Mesendoderm (in vitro differentiated cells): ENCODE measurements around the gene VAT1.

Source experiments
- DNase-seq: peaks from one replicate; pipeline ENCODE4 v3.0.0; 2013
- H2AK5ac ChIP-seq: 2 replicates; pipeline ENCODE4 v1.6.1; 2013; ENCODE audit warnings: low read length, inconsistent platforms
- H2BK120ac ChIP-seq: 2 replicates; pipeline ENCODE4 v1.6.1; 2013; ENCODE audit warnings: low read depth, mild to moderate bottlenecking, low read length, moderate library complexity, mixed read lengths
- H2BK15ac ChIP-seq: replicated peaks from 2 replicates; pipeline ENCODE4 v1.6.1; 2013; ENCODE audit warnings: low read depth, mild to moderate bottlenecking, moderate library complexity
- H2BK5ac ChIP-seq: 2 replicates; pipeline ENCODE4 v1.6.1; 2013; ENCODE audit warnings: low read length, inconsistent platforms
- H3K18ac ChIP-seq: 2 replicates; pipeline ENCODE4 v1.6.1; 2013; ENCODE audit warnings: mild to moderate bottlenecking, low read length, mixed read lengths
- H3K23ac ChIP-seq: one replicate; pipeline ENCODE4 v1.6.1; 2013; ENCODE audit warnings: low read length
- H3K27ac ChIP-seq: 2 replicates; pipeline ENCODE4 v1.5.1; 2013; ENCODE audit warnings: low read depth, mild to moderate bottlenecking, inconsistent platforms, low read length, moderate library complexity
- H3K27me3 ChIP-seq: 2 replicates; pipeline ENCODE4 v1.6.1; 2013; ENCODE audit warnings: low read length, control low read depth, mild to moderate bottlenecking, inconsistent platforms; ENCODE audit not compliant: insufficient read depth, poor library complexity
- H3K36me3 ChIP-seq: 2 replicates; pipeline ENCODE4 v1.6.1; 2013; ENCODE audit warnings: low read length, inconsistent platforms; ENCODE audit not compliant: control insufficient read depth, insufficient read depth
- H3K4ac ChIP-seq: one replicate; pipeline ENCODE4 v1.6.1; 2013; ENCODE audit warnings: low read depth, mild to moderate bottlenecking, low read length, moderate library complexity
- H3K4me1 ChIP-seq: 2 replicates; pipeline ENCODE4 v1.6.1; 2013; ENCODE audit warnings: low read depth, low read length, inconsistent platforms; ENCODE audit not compliant: control insufficient read depth
- H3K4me2 ChIP-seq: 2 replicates; pipeline ENCODE4 v1.6.1; 2013; ENCODE audit warnings: low read length
- H3K4me3 ChIP-seq: 2 replicates; pipeline ENCODE4 v1.5.1; 2013; ENCODE audit warnings: mild to moderate bottlenecking, low read length
- H3K56ac ChIP-seq: one replicate; pipeline ENCODE4 v1.6.1; 2013; ENCODE audit warnings: low read length
- H3K79me1 ChIP-seq: 2 replicates; pipeline ENCODE4 v1.6.1; 2013; ENCODE audit warnings: low read length, inconsistent platforms
- H3K79me2 ChIP-seq: 2 replicates; pipeline ENCODE4 v1.6.1; 2013; ENCODE audit warnings: mild to moderate bottlenecking, low read length; ENCODE audit not compliant: control insufficient read depth, insufficient read depth
- H3K9ac ChIP-seq: 2 replicates; pipeline ENCODE4 v1.6.1; 2013; ENCODE audit warnings: low read length, inconsistent platforms
- H4K5ac ChIP-seq: one replicate; pipeline ENCODE4 v1.6.1; 2013; ENCODE audit warnings: low read length
- H4K8ac ChIP-seq: one replicate; pipeline ENCODE4 v1.6.1; 2013; ENCODE audit warnings: low read depth, mild to moderate bottlenecking, control low read depth, low read length, moderate library complexity
- WGBS: extraction: QIAGEN DNeasy Blood & Tissue Kit; methylation state at CpG from one replicate; pipeline ENCODE4 v1.1.7; 2013; ENCODE audit warnings: low lambda C conversion rate, missing lambda C conversion rate; ENCODE audit not compliant: insufficient coverage; ENCODE audit errors: extremely low coverage; 5-methylcytosine and 5-hydroxymethylcytosine counted together

The VAT1 gene

DNA sequence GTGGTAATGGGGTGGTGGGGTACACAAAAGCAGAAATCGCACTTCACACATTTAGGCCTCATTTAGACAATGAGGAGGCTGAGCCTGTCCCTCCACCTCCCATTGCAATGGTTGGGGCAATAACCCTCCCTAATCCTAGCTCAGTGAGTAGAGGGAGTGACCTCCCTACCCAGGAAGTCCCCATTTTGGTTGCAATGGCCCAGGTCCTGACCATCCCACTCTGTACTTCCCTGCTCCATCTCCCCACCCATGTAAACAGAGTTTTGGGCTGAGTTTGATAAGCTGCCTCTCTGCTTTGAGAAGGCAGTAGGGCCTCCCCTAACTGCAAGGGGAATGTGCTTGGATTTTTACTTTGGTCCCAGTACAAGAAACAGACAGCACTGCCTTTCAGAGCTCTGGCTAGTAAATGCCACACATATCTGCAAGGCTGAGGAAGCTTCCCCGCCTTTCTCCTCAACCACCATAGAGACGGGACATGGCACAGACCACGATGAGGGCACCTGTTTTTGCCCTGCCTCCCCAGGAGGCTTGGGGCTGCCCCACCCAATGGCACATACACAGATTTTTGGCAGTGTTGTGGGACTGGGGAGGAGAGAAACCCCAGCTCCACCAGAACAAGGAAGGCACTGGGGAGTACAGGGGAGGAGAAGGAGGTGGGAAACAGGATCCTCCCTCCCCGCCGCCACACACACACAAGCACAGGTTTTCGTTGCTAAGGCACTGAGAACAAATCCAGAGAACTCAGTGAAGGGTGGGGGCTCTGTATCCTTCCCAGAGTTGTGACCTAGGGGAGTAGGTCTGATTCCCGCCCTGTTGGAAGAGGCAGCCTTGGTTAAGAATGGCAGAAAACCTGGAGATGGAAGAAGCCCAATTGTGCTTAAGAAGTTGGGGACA, 7.3 kb downstream of the VAT1 start:
- Histone ChIP-seq H4K5ac (no peak overlapping the region), H3K36me3 (peaks cover 5% of the 10 kb centered on the region), H2AK5ac (no peak overlapping the region), H3K4me3 (no peak overlapping the region), H2BK120ac (no peak overlapping the region), H2BK5ac (no peak overlapping the region), H3K56ac (no peak overlapping the region), H3K27ac (no peak overlapping the region), H2BK15ac (no peak overlapping the region), H3K27me3 (no peaks in the 10 kb centered on the region), H3K4me1 (peaks cover 4% of the 10 kb centered on the region), H4K8ac (no peak overlapping the region), H3K4ac (no peak overlapping the region), H3K79me1 (peaks cover 13% of the 10 kb centered on the region), H3K4me2 (no peak overlapping the region), H3K79me2 (peaks cover 12% of the 10 kb centered on the region), H3K18ac (no peak overlapping the region), H3K9ac (no peak overlapping the region), H3K23ac (peak overlapping the region; percentile 60)
- no peak for DNase-seq
- no CpG with 5 or more reads among the region's 8 CpGs for WGBS

DNA sequence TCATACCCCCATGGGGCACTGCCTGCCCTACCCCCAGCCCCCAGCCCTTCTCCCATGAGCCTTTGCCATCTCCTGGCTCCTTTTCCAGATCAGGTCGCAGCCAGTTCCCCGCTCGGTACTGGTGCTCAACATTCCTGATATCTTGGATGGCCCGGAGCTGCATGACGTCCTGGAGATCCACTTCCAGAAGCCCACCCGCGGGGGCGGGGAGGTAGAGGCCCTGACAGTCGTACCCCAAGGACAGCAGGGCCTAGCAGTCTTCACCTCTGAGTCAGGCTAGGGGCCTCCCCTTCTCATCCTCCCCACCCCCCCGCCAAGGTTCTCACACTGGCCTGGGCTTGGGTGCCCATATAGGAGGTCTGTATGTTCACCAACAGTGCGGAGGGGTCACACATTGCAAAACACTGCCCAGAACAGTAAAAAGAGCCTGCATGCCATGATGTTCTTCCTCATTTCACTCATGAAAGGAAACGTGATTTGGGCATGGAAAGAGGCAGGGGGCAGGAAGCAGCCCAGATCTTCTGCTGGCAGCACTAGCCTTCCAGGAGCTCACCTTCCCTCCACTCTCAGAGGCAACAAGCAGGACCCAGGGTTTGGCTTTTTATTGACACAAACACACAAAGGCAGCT, 8.1 kb downstream of the VAT1 start:
- Histone ChIP-seq H3K4me1 (no peaks in the 10 kb centered on the region), H3K79me2 (peaks cover 6% of the 10 kb centered on the region), H3K56ac (no peak overlapping the region), H4K8ac (no peak overlapping the region), H2AK5ac (no peak overlapping the region), H3K36me3 (peaks cover 3% of the 10 kb centered on the region), H2BK15ac (no peak overlapping the region), H3K27ac (no peak overlapping the region), H3K4me3 (no peak overlapping the region), H3K79me1 (peaks cover 7% of the 10 kb centered on the region), H2BK120ac (no peak overlapping the region), H3K4me2 (no peak overlapping the region), H4K5ac (no peak overlapping the region), H3K18ac (no peak overlapping the region), H3K4ac (no peak overlapping the region), H3K23ac (no peak overlapping the region), H3K9ac (no peak overlapping the region), H3K27me3 (no peaks in the 10 kb centered on the region), H2BK5ac (no peak overlapping the region)
- no peak for DNase-seq
- no CpG with 5 or more reads among the region's 12 CpGs for WGBS

DNA sequence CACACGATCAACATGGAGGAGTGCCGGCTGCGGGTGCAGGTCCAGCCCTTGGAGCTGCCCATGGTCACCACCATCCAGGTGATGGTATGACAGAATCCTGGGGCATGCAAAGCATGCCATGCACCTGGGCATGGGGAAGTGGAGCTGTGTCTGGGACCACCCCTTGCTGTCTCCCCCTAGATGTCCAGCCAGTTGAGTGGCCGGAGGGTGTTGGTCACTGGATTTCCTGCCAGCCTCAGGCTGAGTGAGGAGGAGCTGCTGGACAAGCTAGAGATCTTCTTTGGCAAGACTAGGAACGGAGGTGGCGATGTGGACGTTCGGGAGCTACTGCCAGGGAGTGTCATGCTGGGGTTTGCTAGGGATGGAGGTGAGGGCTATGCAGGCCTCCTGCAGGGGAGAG, 8.9 kb downstream of the VAT1 start:
- Histone ChIP-seq H2BK5ac (no peak overlapping the region), H3K4ac (no peak overlapping the region), H3K9ac (no peak overlapping the region), H3K79me1 (peaks cover 3% of the 10 kb centered on the region), H2BK15ac (no peak overlapping the region), H3K4me1 (no peaks in the 10 kb centered on the region), H3K27ac (no peak overlapping the region), H3K18ac (no peak overlapping the region), H3K4me2 (no peak overlapping the region), H4K5ac (no peak overlapping the region), H3K36me3 (peaks cover 3% of the 10 kb centered on the region), H3K79me2 (peaks cover under 1% of the 10 kb centered on the region), H2BK120ac (no peak overlapping the region), H2AK5ac (no peak overlapping the region), H3K56ac (no peak overlapping the region), H3K27me3 (no peaks in the 10 kb centered on the region), H4K8ac (no peak overlapping the region), H3K23ac (no peak overlapping the region), H3K4me3 (no peak overlapping the region)
- no CpG with 5 or more reads among the region's 8 CpGs for WGBS
- no peak for DNase-seq

DNA sequence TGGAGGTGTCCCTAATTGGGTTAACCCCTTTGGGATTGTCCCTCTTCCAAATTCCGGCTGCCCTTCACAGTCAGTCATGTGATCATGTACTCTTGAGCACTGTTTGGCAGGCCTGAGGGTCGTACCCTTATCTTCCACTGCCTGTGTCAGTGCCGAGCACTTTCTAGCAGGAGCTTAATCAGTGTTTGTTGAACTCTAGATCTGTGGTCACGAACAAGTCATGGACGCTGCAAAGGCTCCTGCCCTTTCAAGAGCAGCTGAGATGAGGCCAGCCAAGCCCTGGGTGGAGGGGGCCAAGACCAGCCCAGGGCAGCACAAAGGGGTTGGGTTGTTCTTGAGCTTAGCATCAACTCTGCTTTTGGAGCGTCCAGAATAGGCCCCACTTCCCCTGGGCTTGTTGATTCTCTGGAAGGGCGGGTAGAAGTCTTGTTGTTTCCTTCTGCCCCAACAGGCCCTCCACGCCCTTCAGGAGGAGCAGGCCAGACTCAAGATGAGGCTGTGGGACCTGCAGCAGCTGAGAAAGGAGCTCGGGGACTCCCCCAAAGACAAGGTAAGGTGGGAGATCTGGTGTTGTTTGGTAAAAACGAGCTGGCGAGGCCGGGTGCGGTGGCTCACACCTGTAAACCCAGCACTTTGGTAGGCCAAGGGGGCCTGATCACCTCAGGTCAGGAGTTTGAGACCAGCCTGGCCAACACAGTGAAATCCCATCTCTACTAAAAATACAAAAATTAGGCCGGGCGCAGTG, 10.3 kb downstream of the VAT1 start:
- Histone ChIP-seq H3K4me3 (no peak overlapping the region), H3K27ac (no peak overlapping the region), H3K56ac (no peak overlapping the region), H3K27me3 (no peaks in the 10 kb centered on the region), H2BK5ac (no peak overlapping the region), H3K79me1 (no peaks in the 10 kb centered on the region), H3K4me2 (no peak overlapping the region), H3K4me1 (no peaks in the 10 kb centered on the region), H3K23ac (no peak overlapping the region), H2AK5ac (no peak overlapping the region), H2BK15ac (no peak overlapping the region), H3K36me3 (peaks cover 1% of the 10 kb centered on the region), H2BK120ac (no peak overlapping the region), H3K18ac (no peak overlapping the region), H4K5ac (no peak overlapping the region), H3K4ac (no peak overlapping the region), H4K8ac (no peak overlapping the region), H3K9ac (no peak overlapping the region), H3K79me2 (no peaks in the 10 kb centered on the region)
- no CpG with 5 or more reads among the region's 15 CpGs for WGBS
- DNase-seq: no peak

DNA sequence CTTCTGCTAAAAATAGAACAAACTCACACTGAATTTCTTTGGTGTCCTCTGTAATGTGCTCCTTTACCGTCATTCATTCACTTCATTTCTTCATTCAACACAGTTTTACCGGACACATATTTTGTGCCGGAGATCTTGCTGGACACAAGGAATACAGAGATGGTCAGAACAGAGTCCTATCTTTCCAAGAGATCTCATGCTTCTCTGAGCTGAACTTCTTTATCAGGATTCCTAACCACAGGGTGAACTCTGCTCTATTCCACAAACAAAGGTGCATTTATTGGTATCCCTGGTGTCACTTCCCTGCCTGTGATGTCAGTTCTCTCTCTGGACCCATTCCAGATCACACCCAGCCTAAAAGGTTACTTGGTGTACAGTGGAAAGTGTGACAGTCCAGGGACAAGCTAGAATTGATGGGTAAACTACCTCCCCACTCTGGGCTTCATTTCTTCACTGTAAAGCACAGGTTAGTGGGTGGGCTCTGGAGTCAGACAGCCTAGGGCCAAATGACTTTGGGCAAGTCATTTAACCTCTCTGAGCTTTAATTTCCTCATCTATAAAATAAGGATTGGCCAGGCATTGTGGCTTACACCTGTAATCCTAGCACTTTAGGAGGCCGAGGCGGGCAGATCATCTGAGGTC, 11.4 kb downstream of the VAT1 start:
- no peak overlapping the region for H2BK120ac ChIP-seq
- H3K79me2 ChIP-seq: no peaks in the 10 kb centered on the region
- H3K27ac ChIP-seq: no peak overlapping the region
- no peak overlapping the region for H4K8ac ChIP-seq
- H3K4me2 ChIP-seq: no peak overlapping the region
- DNase-seq: no peak
- no peak overlapping the region for H3K9ac ChIP-seq
- peaks cover 1% of the 10 kb centered on the region for H3K36me3 ChIP-seq
- no peaks in the 10 kb centered on the region for H3K4me1 ChIP-seq
- no CpG with 5 or more reads among the region's 5 CpGs for WGBS
- H3K79me1 ChIP-seq: no peaks in the 10 kb centered on the region
- no peak overlapping the region for H3K18ac ChIP-seq
- no peak overlapping the region for H3K23ac ChIP-seq
- no peak overlapping the region for H3K56ac ChIP-seq
- no peak overlapping the region for H4K5ac ChIP-seq
- H2BK15ac ChIP-seq: no peak overlapping the region
- no peak overlapping the region for H2AK5ac ChIP-seq
- H3K4me3 ChIP-seq: no peak overlapping the region
- no peak overlapping the region for H2BK5ac ChIP-seq
- H3K27me3 ChIP-seq: no peaks in the 10 kb centered on the region
- no peak overlapping the region for H3K4ac ChIP-seq
